ENCODE measurements around the gene KCTD11.

GRCh38 chr17:7334938-7335538, 16.9 kb upstream of the KCTD11 start:
- TF ChIP-seq CTCF (IDR thresholded peaks at IDR 0.05 in 4 of 5, conservative IDR thresholded peaks at IDR 0.05 in 1 of 5), result no peak
- TF ChIP-seq POLR2A (IDR thresholded peaks at IDR 0.05), result no peak

Data from gastrocnemius medialis (tissue), 4 donors.